ENCODE measurements around the gene LDLRAD4. TPM values are rescaled to one million over a fixed set of nuclear protein-coding genes. Genes with fewer than 3 reads are reported as not detected.

Gene LDLRAD4
- total and polyA plus RNA-seq, 11 donors, result 10.4 to 44.0 (median 29.6) TPM

DNA sequence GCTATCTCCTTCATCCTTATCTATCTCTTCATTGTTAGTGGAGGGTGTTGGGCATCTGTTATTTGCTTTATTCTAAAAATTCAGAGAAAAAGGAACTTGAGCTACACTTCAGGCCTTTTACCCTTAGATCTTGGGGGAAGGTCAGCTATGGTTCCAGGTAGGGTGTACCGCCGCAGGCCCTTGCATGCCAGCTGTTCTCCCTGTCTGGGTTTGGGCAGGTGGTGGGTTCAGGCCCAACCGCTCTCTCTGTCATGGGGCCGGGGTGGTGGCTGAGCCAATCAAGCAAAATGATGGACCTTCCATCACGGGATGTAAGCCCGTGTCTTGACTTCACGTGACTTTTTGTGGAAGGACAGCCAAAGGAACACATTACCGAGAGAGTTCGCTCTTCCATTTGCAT is 231.1 kb downstream of the LDLRAD4 start:
- TF ChIP-seq, protein P1, sequence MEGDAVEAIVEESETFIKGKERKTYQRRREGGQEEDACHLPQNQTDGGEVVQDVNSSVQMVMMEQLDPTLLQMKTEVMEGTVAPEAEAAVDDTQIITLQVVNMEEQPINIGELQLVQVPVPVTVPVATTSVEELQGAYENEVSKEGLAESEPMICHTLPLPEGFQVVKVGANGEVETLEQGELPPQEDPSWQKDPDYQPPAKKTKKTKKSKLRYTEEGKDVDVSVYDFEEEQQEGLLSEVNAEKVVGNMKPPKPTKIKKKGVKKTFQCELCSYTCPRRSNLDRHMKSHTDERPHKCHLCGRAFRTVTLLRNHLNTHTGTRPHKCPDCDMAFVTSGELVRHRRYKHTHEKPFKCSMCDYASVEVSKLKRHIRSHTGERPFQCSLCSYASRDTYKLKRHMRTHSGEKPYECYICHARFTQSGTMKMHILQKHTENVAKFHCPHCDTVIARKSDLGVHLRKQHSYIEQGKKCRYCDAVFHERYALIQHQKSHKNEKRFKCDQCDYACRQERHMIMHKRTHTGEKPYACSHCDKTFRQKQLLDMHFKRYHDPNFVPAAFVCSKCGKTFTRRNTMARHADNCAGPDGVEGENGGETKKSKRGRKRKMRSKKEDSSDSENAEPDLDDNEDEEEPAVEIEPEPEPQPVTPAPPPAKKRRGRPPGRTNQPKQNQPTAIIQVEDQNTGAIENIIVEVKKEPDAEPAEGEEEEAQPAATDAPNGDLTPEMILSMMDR (IDR thresholded peaks at IDR 0.05), result no peak
- TF ChIP-seq POLR2A (IDR thresholded peaks at IDR 0.05), result no peak
- Histone ChIP-seq H3K4me1 (peaks cover 0 to 63% (median 38%) of the 10 kb centered on the region in 12 donors), H3K36me3 (no peaks in the 10 kb centered on the region), H3K27me3 (no peaks in the 10 kb centered on the region), H3K27ac (no peak overlapping the region), H3K9me3 (no peaks in the 10 kb centered on the region), H3K4me3 (no peak overlapping the region)
- intact Hi-C loops (cut with DNase I), result loop anchor here in 3 of 10 donors (5.0 to 10.0 kb wide), 7 partner anchors 67 to 235 kb away; partner anchors contain the start of gene LDLRAD4 (in 3 of the 3)
- ATAC-seq, result no peak
- WGBS, 4 donors, result 91 to 96% (median 94%) methylated on average over 9 of the region's 9 CpGs
- no peak for DNase-seq

DNA sequence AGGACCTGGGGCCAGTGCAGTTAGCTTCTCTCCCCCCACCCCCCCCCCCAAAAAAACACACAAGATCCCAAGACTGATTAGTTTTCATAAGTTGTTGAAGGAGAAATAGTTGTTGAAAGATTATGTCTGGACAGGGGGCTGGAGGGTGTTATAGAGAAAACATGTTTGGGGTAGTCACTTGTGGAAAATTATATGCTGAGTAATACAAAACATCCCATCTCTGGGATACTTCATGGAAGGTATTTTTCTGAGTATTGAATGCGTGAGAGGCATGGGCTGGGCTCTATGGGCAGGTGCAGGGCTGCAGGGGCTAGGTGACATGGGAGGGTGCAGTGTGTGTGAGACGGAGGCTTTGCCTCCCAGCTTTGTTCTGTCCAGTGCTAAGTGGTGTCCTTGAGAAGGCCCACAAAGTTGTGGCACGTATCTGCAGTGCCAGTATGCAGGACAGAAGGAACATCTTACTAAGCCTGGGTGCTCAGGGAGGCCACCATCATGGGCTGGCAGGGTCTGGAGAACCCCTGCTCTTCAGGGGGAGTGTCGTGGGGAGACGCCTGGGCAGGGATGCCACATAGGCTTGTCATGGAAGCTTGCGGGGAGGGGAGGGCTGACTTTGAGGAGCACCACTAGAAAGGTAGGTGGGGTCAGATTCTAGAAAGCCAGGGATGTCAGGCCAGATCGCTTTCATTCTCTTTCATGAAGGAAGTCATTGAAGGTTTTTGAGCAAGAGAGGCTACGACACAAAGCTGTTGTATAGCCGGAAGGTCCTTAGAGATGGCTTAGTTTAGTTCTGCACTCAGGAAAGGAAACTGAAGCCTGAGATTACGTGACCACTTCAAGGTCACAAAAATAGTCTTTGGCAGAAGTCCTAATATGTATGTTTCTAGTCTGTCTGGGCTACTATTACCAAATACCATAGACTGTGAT is 232.0 kb downstream of the LDLRAD4 start:
- intact Hi-C loops (cut with DNase I), result loop anchor here in 2 of 10 donors (5.0 to 10.0 kb wide), 6 partner anchors 68 to 236 kb away; partner anchors contain the start of gene LDLRAD4 (in 2 of the 2)
- WGBS, 4 donors, result 52 to 59% (median 56%) methylated on average over 10 of the region's 10 CpGs
- H3K4me1 ChIP-seq, result peaks cover 0 to 72% (median 44%) of the 10 kb centered on the region in 12 donors
- H3K9me3 ChIP-seq, result no peaks in the 10 kb centered on the region
- H3K27ac ChIP-seq, result peak overlapping the region in 9 of 12 donors; percentile 3 to 72 (median 53)
- TF ChIP-seq, protein P1 (IDR thresholded peaks at IDR 0.05), result no peak
- no peak for TF ChIP-seq POLR2A (IDR thresholded peaks at IDR 0.05)
- no peaks in the 10 kb centered on the region for H3K27me3 ChIP-seq
- ATAC-seq (peak in 2 of 4 donors; percentile 5 to 36), DNase-seq (no peak)
- no peak overlapping the region for H3K4me3 ChIP-seq
- H3K36me3 ChIP-seq, result no peaks in the 10 kb centered on the region

DNA sequence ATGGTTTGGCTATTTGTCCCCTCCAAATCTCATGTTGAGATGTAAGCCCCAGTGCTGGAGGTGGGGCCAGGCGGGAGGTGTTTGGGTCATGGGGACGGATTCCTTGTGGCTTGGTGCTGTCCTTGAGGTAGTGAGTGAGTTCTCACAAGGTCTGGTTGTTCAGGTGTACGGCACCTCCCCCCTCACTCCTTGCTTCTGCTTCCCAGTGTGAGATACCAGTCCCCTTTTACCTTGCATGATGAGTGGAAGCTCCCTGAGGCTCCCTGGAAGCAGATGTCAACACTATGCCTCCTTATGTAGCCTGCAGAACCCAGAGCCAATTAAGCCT is 232.6 kb downstream of the LDLRAD4 start:
- 75 to 81% (median 76%) methylated on average over 2 to 3 of the region's 3 CpGs for WGBS, 4 donors
- intact Hi-C loops (cut with DNase I), result loop anchor here in 2 of 10 donors (5.0 to 10.0 kb wide), 6 partner anchors 69 to 236 kb away; partner anchors contain the start of gene LDLRAD4 (in 2 of the 2)
- peaks cover 0 to 79% (median 50%) of the 10 kb centered on the region in 12 donors for H3K4me1 ChIP-seq
- no peak overlapping the region for H3K4me3 ChIP-seq
- H3K27ac ChIP-seq, result peak overlapping the region in 10 of 12 donors; percentile 0 to 72 (median 44)
- no peaks in the 10 kb centered on the region for H3K36me3 ChIP-seq
- TF ChIP-seq POLR2A (IDR thresholded peaks at IDR 0.05), result no peak
- TF ChIP-seq, protein P1 (IDR thresholded peaks at IDR 0.05), result no peak
- H3K9me3 ChIP-seq, result no peaks in the 10 kb centered on the region
- H3K27me3 ChIP-seq, result no peaks in the 10 kb centered on the region
- DNase-seq (no peak), ATAC-seq (no peak)
